Measurements from ENCODE around the gene EFCAB6.

Gene EFCAB6

GRCh38 chr22:43520632-43521039 is 291.5 kb downstream of the EFCAB6 start:
- DNase-seq = no peak

- DNase-seq = no peak
Measured at GRCh38 chr22:43516996-43517635, 295.0 kb downstream of the EFCAB6 start.

GRCh38 chr22:43516386-43516785 is 295.7 kb downstream of the EFCAB6 start:
- no peak for DNase-seq

GRCh38 chr22:43515902-43516301 is 296.2 kb downstream of the EFCAB6 start:
- DNase-seq = no peak

- no peak for DNase-seq
Measured at GRCh38 chr22:43515411-43515810, 296.7 kb downstream of the EFCAB6 start.

- DNase-seq = no peak
Measured at GRCh38 chr22:43514476-43515157, 297.5 kb downstream of the EFCAB6 start.

GRCh38 chr22:43512279-43512678 is 299.8 kb downstream of the EFCAB6 start:
- no peak for DNase-seq

- DNase-seq = no peak
Measured at GRCh38 chr22:43511276-43511910, 300.7 kb downstream of the EFCAB6 start.

- DNase-seq = no peak
Measured at GRCh38 chr22:43510281-43511070, 301.6 kb downstream of the EFCAB6 start.

- DNase-seq = no peak
Measured at GRCh38 chr22:43509337-43509736, 302.8 kb downstream of the EFCAB6 start.

- DNase-seq = no peak
Measured at GRCh38 chr22:43508489-43508888, 303.6 kb downstream of the EFCAB6 start.

GRCh38 chr22:43507235-43507634 is 304.9 kb downstream of the EFCAB6 start:
- no peak for DNase-seq

GRCh38 chr22:43506487-43506886 is 305.6 kb downstream of the EFCAB6 start:
- DNase-seq = no peak

- no peak for DNase-seq
Measured at GRCh38 chr22:43505896-43506295, 306.2 kb downstream of the EFCAB6 start.

GRCh38 chr22:43505423-43505822 is 306.7 kb downstream of the EFCAB6 start:
- DNase-seq = no peak

- no peak for DNase-seq
Measured at GRCh38 chr22:43504666-43505261, 307.3 kb downstream of the EFCAB6 start.

- DNase-seq = no peak
Measured at GRCh38 chr22:43504068-43504467, 308.0 kb downstream of the EFCAB6 start.

- no peak for DNase-seq
Measured at GRCh38 chr22:43502306-43502874, 309.7 kb downstream of the EFCAB6 start.

GRCh38 chr22:43501878-43502277 is 310.2 kb downstream of the EFCAB6 start:
- DNase-seq = no peak

GRCh38 chr22:43500792-43501785 is 311.0 kb downstream of the EFCAB6 start:
- DNase-seq = no peak

GRCh38 chr22:43498856-43499253 is 313.2 kb downstream of the EFCAB6 start:
- no peak for DNase-seq
